Naive thymus-derived CD4-positive, alpha-beta T cell (primary cell): ENCODE results near the gene PDSS2. TPM values are rescaled to one million over a fixed set of nuclear protein-coding genes. Genes with fewer than 3 reads are reported as not detected.
"Not testable (repeated sequence)": the region's sequence is repeated elsewhere in the genome, so short reads cannot be mapped to it uniquely, and the experiment has no call there.

Experiments used
- ATAC-seq: fragments of 150-1000 bp; cut with Tn5 transposase; 2 replicates; pipeline ENCODE4 v1.10.0; 2021; ENCODE audit warnings: mild to moderate bottlenecking, moderate library complexity
- CTCF ChIA-PET: fragments of 350-600 bp; sonication (Branson Sonifier 250); formaldehyde crosslinking; loops from one replicate; lab custom pipeline; 2021; ENCODE audit warnings: antibody characterized with exemption; lab: Charles Lee
- POLR2A ChIA-PET: fragments of 350-600 bp; sonication (Branson Sonifier 250); formaldehyde crosslinking; loops from one replicate; lab custom pipeline; 2021; ENCODE audit warnings: antibody characterized with exemption, inconsistent platforms; lab: Charles Lee
- DNase-seq, 9 donors: peaks; one replicate each; pipeline versions ENCODE4 v3.0.0 to v3.0.0-alpha.2; 2020 to 2022; ENCODE audit warnings: mixed read lengths in 1 of 9
- H3K27ac ChIP-seq: one replicate; pipeline ENCODE4 v1.7.0; 2013; ENCODE audit warnings: mild to moderate bottlenecking, low read depth, low read length, moderate library complexity
- H3K27me3 ChIP-seq, 2 donors: one replicate each; pipeline ENCODE4 v1.7.0; 2013; ENCODE audit warnings: low read length in 2 of 2, mild to moderate bottlenecking in 2 of 2, moderate library complexity in 2 of 2; ENCODE audit not compliant: control insufficient read depth in 2 of 2, insufficient read depth in 2 of 2
- H3K36me3 ChIP-seq, 3 experiments: 1 replicate in 2 of 3; 2 replicates in 1 of 3; pipeline ENCODE4 v1.7.0; 2013; ENCODE audit warnings: low read length in 3 of 3, mild to moderate bottlenecking in 3 of 3, moderate library complexity in 1 of 3; ENCODE audit not compliant: insufficient read depth in 3 of 3, control insufficient read depth in 2 of 3
- H3K4me1 ChIP-seq, 2 donors: one replicate each; pipeline ENCODE4 v1.7.0; 2013; ENCODE audit warnings: low read length in 2 of 2, mild to moderate bottlenecking in 2 of 2, moderate library complexity in 1 of 2; ENCODE audit not compliant: control insufficient read depth in 2 of 2, insufficient read depth in 2 of 2
- H3K4me3 ChIP-seq: 2 replicates; pipeline ENCODE4 v1.7.0; 2013; ENCODE audit warnings: mild to moderate bottlenecking, low read length
- H3K9me3 ChIP-seq, 3 experiments: 1 replicate in 2 of 3; 2 replicates in 1 of 3; pipeline ENCODE4 v1.7.0; 2013; ENCODE audit warnings: low read length in 3 of 3; ENCODE audit not compliant: control insufficient read depth in 2 of 3
- H3K27ac Mint-ChIP-seq, 9 donors: one replicate each; pipeline ENCODE4 v1.8.0; 2020 to 2022; ENCODE audit warnings: mixed read lengths in 9 of 9, mild to moderate bottlenecking in 8 of 9, moderate library complexity in 5 of 9, inconsistent platforms in 2 of 9
- H3K27me3 Mint-ChIP-seq, 5 donors: one replicate each; pipeline ENCODE4 v1.8.0; 2021 to 2022; ENCODE audit warnings: mixed read lengths in 5 of 5, mild to moderate bottlenecking in 1 of 5
- H3K36me3 Mint-ChIP-seq, 5 donors: one replicate each; pipeline ENCODE4 v1.8.0; 2020 to 2022; ENCODE audit warnings: mixed read lengths in 5 of 5, mild to moderate bottlenecking in 3 of 5, inconsistent platforms in 1 of 5
- H3K4me1 Mint-ChIP-seq, 7 donors: one replicate each; pipeline ENCODE4 v1.8.0; 2020 to 2022; ENCODE audit warnings: mixed read lengths in 7 of 7, mild to moderate bottlenecking in 3 of 7, inconsistent platforms in 1 of 7
- H3K4me3 Mint-ChIP-seq, 10 donors: one replicate each; pipeline ENCODE4 v1.8.0; 2020 to 2022; ENCODE audit warnings: mild to moderate bottlenecking in 10 of 10, mixed read lengths in 10 of 10, moderate library complexity in 6 of 10, inconsistent platforms in 2 of 10
- H3K9me3 Mint-ChIP-seq, 11 donors: one replicate each; pipeline ENCODE4 v1.8.0; 2020 to 2022; ENCODE audit warnings: mixed read lengths in 11 of 11, mild to moderate bottlenecking in 4 of 11, inconsistent platforms in 1 of 11, moderate library complexity in 1 of 11
- intact Hi-C, 2 donors: fragments of 100-400 bp; cut with micrococcal nuclease; formaldehyde crosslinking; loops; one replicate each; pipeline ENCODE4 v1.15.1; 2023
- polyA plus RNA-seq, 2 donors: library from polyadenylated mRNA; unstranded; fragments of 300-500 nt; fragmentation: Illumina TruSeq; gene quantifications; one replicate each; pipeline ENCODE4 v1.2.3, GENCODE V29; 2021
- total RNA-seq, 6 experiments: library from RNA in 5 of 6; stranded (reverse) in 5 of 6; gene quantifications; 1 replicate in 5 of 6; 2 replicates in 1 of 6; pipeline ENCODE4 v1.2.3 and lab custom pipeline; 2021 to 2026

Gene PDSS2
- total and polyA plus RNA-seq, 7 experiments from 2014 or later, result 12.0 to 16.6 (median 12.4) TPM

DNA sequence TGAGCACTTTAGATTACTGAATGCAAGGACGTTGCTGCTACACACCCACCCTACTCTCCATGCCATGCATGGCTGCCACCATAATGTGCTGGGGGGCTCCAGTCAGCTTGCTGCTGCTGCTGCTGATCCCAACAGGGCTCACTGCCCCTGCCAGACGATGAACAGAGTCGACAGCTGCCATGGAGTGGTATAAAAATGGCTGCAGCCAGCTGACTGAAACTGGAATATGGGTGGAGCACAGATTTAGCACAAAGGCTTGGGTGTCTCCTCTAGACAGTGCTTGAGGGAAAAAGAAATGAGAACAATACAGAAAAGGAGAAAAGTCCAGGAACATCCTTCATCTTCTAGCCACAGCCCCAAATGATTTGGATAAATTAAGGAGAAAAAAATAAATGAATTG, 150.7 kb downstream of the PDSS2 start:
- H3K4me3 ChIP-seq, result no peak overlapping the region
- no peaks in the 10 kb centered on the region for H3K4me1 ChIP-seq
- intact Hi-C loops, result no loop called here
- ChIA-PET POLR2A (no interaction called here), CTCF (no interaction called here)
- Mint-ChIP-seq H3K9me3 (no peaks in the 10 kb centered on the region), H3K27me3 (no peaks in the 10 kb centered on the region), H3K36me3 (peaks cover 0 to 46% (median 16%) of the 10 kb centered on the region in 5 donors), H3K27ac (no peak overlapping the region), H3K4me1 (peaks cover 0 to 7% (median 0%) of the 10 kb centered on the region in 7 donors), H3K4me3 (no peak overlapping the region)
- no peaks in the 10 kb centered on the region for H3K36me3 ChIP-seq
- H3K9me3 ChIP-seq, result no peaks in the 10 kb centered on the region
- ATAC-seq (no peak), DNase-seq (no peak)
- H3K27ac ChIP-seq, result no peak overlapping the region
- H3K27me3 ChIP-seq, result no peaks in the 10 kb centered on the region

DNA sequence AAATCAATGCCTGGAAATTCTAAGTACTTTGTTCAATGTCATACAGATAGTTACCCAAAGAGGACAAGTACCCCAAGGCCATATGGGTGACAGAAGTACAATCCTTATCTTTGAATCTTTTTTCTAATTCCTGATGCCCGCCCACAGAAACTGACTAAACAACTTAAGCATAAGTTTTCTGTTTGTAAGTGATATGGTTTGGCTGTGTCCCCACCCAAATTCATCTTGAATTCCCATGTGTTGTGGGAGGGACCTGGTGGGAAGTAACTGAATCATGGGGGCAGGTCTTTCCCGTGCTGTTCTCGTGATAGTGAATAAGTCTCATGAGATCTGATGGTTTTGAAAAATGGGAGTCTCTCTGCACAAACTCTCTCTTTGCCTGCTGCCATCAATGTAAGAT, 153.4 kb downstream of the PDSS2 start:
- H3K36me3 Mint-ChIP-seq, result peaks cover 0 to 43% (median 16%) of the 10 kb centered on the region in 5 donors

GRCh38 chr6:107305391-107305790, 154.0 kb downstream of the PDSS2 start:
- POLR2A ChIA-PET, result no interaction called here
- CTCF ChIA-PET, result no interaction called here
- H3K4me1 ChIP-seq, result no peaks in the 10 kb centered on the region
- intact Hi-C loops, result no loop called here
- H3K4me3 ChIP-seq, result no peak overlapping the region
- no peak overlapping the region for H3K27ac ChIP-seq
- no peaks in the 10 kb centered on the region for H3K27me3 ChIP-seq
- Mint-ChIP-seq H3K27ac (no peak overlapping the region), H3K4me3 (no peak overlapping the region), H3K4me1 (peaks cover 0 to 5% (median 0%) of the 10 kb centered on the region in 7 donors), H3K27me3 (no peaks in the 10 kb centered on the region), H3K36me3 (peaks cover 0 to 42% (median 13%) of the 10 kb centered on the region in 5 donors), H3K9me3 (no peaks in the 10 kb centered on the region)
- DNase-seq (no peak), ATAC-seq (no peak)
- H3K9me3 ChIP-seq, result no peaks in the 10 kb centered on the region
- no peaks in the 10 kb centered on the region for H3K36me3 ChIP-seq

More for the DNA sequence above, 153.4 kb downstream of the PDSS2 start:
- H3K27ac ChIP-seq, intact Hi-C loops, H3K27me3 ChIP-seq, H3K4me1 Mint-ChIP-seq, H3K4me3 Mint-ChIP-seq, H3K4me3 ChIP-seq, H3K4me1 ChIP-seq, H3K27ac Mint-ChIP-seq, H3K9me3 Mint-ChIP-seq, ATAC-seq, H3K9me3 ChIP-seq, H3K36me3 ChIP-seq, H3K27me3 Mint-ChIP-seq, POLR2A ChIA-PET, CTCF ChIA-PET, DNase-seq: not testable (repeated sequence)

DNA sequence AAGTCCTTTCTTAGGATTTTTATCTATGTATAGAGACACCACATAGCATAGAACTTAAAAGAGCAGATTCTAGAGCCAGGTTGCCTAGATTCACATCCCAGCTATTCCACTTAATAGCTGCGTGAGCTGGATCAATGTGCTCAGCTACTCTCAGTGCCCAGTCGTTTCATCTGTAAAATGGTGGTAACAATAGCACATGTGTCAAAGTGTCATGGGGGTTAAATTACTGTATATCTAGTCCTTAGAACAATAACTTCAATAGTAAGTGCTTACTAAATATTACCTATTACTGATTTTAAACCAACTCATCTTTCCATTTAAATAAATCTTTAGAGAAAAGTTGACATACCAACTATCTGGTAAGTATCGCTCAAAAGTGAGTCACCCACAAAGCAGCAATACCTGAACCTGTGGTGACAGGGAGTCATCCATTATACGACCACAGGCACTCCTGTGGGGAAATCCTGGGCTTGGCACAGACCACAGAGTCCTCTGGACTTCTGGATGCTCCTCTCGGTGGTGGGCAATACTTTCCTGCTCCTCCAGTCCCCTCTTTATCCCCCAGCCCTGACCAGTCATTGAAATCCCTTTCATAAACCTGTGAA, 154.8 kb downstream of the PDSS2 start:
- CTCF ChIA-PET, result no interaction called here
- Mint-ChIP-seq H3K4me1 (peaks cover 0 to 4% (median 0%) of the 10 kb centered on the region in 7 donors), H3K36me3 (peaks cover 0 to 44% (median 10%) of the 10 kb centered on the region in 5 donors), H3K27me3 (no peaks in the 10 kb centered on the region), H3K4me3 (no peak overlapping the region), H3K27ac (no peak overlapping the region), H3K9me3 (no peaks in the 10 kb centered on the region)
- DNase-seq (no peak), ATAC-seq (no peak)
- no peak overlapping the region for H3K27ac ChIP-seq
- no peaks in the 10 kb centered on the region for H3K27me3 ChIP-seq
- POLR2A ChIA-PET, result no interaction called here
- H3K36me3 ChIP-seq, result no peaks in the 10 kb centered on the region
- intact Hi-C loops, result no loop called here
- H3K4me1 ChIP-seq, result no peaks in the 10 kb centered on the region
- H3K4me3 ChIP-seq, result no peak overlapping the region
- no peaks in the 10 kb centered on the region for H3K9me3 ChIP-seq

DNA sequence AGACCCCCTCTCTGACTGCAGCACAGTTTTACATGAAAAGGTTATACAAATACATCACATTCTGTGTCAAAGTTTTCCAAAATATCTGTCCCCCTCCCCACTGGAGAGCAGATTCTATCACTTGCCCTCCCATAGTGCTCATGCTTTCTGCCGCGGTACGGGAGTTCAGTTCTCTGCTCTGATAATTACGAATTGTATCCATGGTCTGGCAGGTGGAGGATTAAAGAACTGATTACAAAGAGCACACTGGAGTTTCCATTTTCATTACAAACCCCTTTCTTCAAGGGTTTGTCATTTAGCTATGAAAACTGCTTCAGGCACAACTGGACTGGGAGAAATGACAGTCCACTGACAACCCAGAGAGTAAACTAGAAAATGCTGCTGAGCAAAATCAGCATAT, 166.0 kb downstream of the PDSS2 start:
- Mint-ChIP-seq H3K36me3 (peaks cover 0 to 11% (median 10%) of the 10 kb centered on the region in 5 donors), H3K9me3 (no peaks in the 10 kb centered on the region), H3K27me3 (no peaks in the 10 kb centered on the region), H3K27ac (no peak overlapping the region), H3K4me1 (peaks cover 0 to 18% (median 12%) of the 10 kb centered on the region in 7 donors), H3K4me3 (no peak overlapping the region)
- no peaks in the 10 kb centered on the region for H3K4me1 ChIP-seq
- ChIA-PET CTCF (interaction anchor here (0.6 kb wide), 1 partner anchor 29 kb away, joined by 3 read pairs; no protein-coding TSS in a partner anchor), POLR2A (no interaction called here)
- no peak for ATAC-seq
- H3K27ac ChIP-seq, result no peak overlapping the region
- no peaks in the 10 kb centered on the region for H3K27me3 ChIP-seq
- intact Hi-C loops, result no loop called here
- DNase-seq, result no peak
- no peak overlapping the region for H3K4me3 ChIP-seq
- H3K36me3 ChIP-seq, result no peaks in the 10 kb centered on the region
- no peaks in the 10 kb centered on the region for H3K9me3 ChIP-seq

DNA sequence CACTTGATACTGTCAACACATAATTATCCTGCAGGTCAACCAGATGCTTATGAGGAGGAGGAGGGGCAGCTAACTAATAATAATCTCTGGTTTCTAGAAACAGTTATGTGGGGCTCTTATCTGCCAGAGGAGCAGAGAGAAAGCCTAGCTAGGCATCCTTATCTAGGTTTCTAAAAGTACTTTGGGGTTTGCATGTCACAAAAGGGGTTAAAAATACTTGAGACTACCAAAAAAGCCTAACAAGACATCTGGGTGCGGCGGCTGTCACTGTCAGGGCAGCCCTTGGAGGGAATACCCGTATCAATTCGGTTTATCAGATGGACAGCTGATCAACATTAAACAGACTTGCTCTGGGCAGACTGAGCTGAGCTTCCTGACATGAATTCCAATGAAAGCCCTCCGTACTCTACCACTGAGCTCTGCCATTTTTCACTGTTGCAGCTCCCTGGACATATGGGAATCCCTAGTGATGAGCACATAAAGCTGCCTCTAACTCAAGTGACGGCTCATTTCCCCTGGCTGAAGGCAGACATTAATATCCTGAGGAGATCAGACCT, 166.6 kb downstream of the PDSS2 start:
- POLR2A ChIA-PET, result no interaction called here
- Histone ChIP-seq H3K4me3 (no peak overlapping the region), H3K27me3 (no peaks in the 10 kb centered on the region), H3K27ac (no peak overlapping the region), H3K36me3 (no peaks in the 10 kb centered on the region), H3K4me1 (no peaks in the 10 kb centered on the region), H3K9me3 (no peaks in the 10 kb centered on the region)
- DNase-seq, result no peak
- ATAC-seq, result no peak
- no peaks in the 10 kb centered on the region for H3K9me3 Mint-ChIP-seq
- H3K4me1 Mint-ChIP-seq, result peaks cover 0 to 18% (median 14%) of the 10 kb centered on the region in 7 donors
- intact Hi-C loops, result no loop called here
- H3K36me3 Mint-ChIP-seq, result peaks cover 0 to 13% (median 10%) of the 10 kb centered on the region in 5 donors
- no peak overlapping the region for H3K4me3 Mint-ChIP-seq
- H3K27ac Mint-ChIP-seq, result no peak overlapping the region
- CTCF ChIA-PET, result interaction anchor here (0.6 kb wide), 2 partner anchors 29 to 379 kb away, joined by 3 read pairs; no protein-coding TSS in a partner anchor
- no peaks in the 10 kb centered on the region for H3K27me3 Mint-ChIP-seq

- Histone ChIP-seq H3K27ac (no peak overlapping the region), H3K4me1 (no peaks in the 10 kb centered on the region), H3K36me3 (no peaks in the 10 kb centered on the region), H3K27me3 (no peaks in the 10 kb centered on the region), H3K4me3 (no peak overlapping the region), H3K9me3 (no peaks in the 10 kb centered on the region)
- Mint-ChIP-seq H3K36me3 (peaks cover 0 to 13% (median 8%) of the 10 kb centered on the region in 5 donors), H3K4me3 (no peak overlapping the region), H3K27me3 (no peaks in the 10 kb centered on the region), H3K27ac (no peak overlapping the region), H3K9me3 (no peaks in the 10 kb centered on the region), H3K4me1 (peaks cover 0 to 18% (median 14%) of the 10 kb centered on the region in 7 donors)
- ATAC-seq (no peak), DNase-seq (no peak)
- POLR2A ChIA-PET, result no interaction called here
- intact Hi-C loops, result no loop called here
- CTCF ChIA-PET, result no interaction called here
These were observed 168.9 kb downstream of the PDSS2 start for GRCh38 chr6:107290491-107290890.
